NAMALWA (cell line): ENCODE results near the gene ITSN1.
"Not testable (repeated sequence)": the region's sequence is repeated elsewhere in the genome, so short reads cannot be mapped to it uniquely, and the experiment has no call there.

Experiments
- DNase-seq: peaks from one replicate; pipeline ENCODE4 v3.0.0-alpha.2; 2015; ENCODE audit warnings: low spot score

The ITSN1 gene

GRCh38 chr21:33841561-33841960, 199.3 kb downstream of the ITSN1 start:
- DNase-seq = no peak

DNA sequence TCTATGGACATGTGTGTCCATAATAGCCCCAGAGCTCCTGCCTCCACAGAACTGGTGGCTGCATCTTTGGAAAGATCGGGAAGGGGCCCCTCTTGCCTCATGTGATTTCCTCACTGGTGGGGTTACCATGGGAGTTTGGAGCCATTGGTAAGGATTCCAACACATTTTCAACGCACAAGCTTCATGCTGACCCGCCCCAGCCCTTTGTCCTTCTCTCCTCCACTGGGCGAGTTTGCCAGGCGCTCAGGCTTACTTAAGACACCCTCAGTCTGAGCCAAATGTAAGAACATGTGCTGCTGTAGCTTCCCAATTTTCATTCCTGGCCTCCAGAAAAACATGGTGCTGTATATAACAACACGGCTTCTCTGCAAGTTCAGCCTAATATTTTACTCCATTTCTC, 200.9 kb downstream of the ITSN1 start:
- DNase-seq = no peak

DNA sequence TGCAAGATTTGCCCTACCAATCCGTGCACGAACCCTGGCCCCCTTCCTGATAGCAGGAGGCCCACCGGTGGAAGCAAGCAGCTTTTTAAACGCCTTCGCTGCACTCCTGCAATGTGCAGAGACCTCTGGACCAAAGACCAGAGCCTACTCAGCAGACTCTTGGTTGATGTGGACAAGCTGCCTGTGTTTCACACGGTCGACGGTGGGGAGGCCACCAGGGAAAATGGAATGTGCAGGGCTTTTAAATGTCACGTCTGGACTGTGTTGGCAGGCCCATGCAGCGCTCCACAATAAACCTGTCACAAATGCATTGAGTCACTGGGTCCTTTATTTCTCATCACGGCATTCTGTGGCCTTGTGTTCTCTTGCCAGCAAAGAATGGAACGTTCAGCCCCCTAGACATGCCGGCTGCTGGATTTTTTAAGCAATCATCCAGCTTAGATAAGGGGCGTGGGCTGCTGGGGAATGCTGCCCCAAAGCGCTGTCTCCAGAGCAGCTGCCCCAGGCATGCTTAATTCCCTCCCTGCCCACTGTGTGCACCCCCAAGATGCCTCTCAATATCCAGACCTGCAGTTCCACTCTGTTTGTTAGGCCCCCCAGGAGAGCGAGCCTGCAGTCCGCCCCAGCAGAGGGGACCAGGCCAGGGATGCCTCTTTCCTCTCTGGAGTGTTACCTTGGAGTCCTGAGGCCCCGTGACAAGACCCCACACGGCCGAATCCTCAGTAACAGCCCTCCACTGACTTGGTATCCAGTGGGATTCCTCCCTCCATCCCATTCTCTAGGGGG, 202.0 kb downstream of the ITSN1 start:
- DNase-seq = no peak

GRCh38 chr21:33844890-33845205, 202.5 kb downstream of the ITSN1 start:
- no peak for DNase-seq

DNA sequence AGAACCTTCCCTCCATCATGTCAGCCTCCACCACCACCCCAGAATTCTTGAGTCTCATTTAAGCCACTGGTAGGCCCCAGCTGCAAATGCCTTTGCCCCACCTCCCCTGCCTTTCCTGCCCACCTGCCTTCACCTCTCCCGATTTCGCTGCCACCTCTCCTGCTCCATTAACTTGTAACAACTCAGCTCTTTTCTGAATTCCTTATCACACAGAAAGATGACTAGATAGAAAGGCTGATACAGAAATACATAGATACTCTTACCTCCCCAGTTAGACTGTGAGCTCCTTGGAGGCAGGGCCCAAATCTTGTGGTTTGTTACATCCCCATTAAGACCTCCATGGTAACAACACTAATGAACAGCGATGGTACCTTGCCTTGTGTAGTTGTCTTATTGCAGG, 203.8 kb downstream of the ITSN1 start:
- DNase-seq = no peak

- DNase-seq = no peak
Observed at GRCh38 chr21:33847588-33848248, 205.4 kb downstream of the ITSN1 start.

DNA sequence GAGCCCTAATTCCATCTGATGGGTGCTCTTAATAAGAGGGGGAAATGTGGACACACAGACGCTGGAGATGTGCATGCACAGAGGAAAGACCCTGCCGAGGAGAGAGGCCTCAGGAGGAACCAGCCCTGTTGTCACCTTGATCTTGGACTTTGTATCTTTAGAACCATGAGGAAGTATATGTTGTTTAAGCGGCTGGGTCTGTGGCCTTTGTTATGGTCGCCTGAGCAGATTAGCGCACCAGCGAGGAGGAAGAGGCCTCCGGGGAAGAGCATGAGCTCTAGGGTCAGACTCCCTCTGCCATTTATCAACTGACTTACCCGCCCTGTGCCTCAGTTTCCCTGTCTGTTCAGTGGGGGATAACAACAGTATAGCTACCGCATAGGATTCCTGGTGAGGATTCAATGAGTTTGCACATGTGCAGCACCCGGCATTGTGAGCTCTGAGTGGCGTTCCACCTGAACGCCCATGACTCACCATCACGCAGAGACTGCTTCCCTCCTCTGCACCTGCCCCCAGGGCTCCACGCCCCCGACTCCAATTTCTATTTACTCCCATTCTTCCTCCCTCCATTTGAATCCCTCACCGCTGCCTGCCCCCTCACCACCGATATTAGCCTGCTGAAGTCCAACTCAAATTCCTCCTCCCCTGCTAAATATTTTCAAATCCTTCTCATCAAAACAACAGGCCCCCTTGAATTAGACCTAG, 206.1 kb downstream of the ITSN1 start:
- peak; percentile 38 for DNase-seq

GRCh38 chr21:33849834-33850233, 207.5 kb downstream of the ITSN1 start:
- DNase-seq = no peak

- no peak for DNase-seq
Observed at GRCh38 chr21:33850401-33850800, 208.1 kb downstream of the ITSN1 start.

GRCh38 chr21:33850985-33851384, 208.7 kb downstream of the ITSN1 start:
- no peak for DNase-seq

- DNase-seq = no peak
Observed at GRCh38 chr21:33852485-33852884, 210.2 kb downstream of the ITSN1 start.

DNA sequence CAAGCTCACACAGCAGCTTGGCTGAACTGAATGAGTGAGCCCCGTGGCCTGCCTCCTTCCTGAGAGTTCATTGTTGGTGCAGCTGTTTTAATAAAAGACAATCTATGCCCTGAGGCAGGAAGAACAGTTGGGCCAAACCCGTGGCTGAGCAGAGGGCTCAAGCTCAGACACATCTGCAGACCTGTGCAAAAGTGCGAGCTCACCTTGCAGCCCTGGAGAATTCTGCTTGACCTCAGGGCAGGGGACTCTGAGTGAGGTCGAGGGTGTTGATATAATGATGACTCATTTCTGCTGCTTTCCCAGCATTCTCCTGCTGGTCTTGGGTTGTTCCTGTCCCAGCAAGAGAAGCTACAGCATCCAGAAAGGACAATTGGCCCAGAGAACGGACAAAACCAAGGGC, 212.3 kb downstream of the ITSN1 start:
- no peak for DNase-seq

DNA sequence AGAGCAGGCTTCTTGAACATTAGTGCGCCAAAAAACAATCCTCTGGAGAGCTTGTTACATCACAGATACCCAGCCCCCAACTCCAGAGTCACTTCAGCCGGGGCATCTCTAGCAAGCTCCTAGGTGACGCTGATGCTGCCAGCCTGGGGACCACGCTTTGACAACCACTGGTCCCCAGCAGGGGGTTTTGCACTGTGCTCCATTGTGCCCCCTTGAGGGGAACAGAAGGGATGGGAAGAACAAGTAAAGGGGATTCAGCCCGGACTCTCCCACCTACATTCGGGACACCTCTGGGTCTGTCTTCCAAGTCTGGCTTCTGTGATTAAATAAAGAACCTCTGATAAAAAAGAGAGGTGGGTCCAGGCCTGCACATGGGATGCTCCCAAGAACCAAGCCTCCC, 212.9 kb downstream of the ITSN1 start:
- DNase-seq = peak; percentile 36

DNA sequence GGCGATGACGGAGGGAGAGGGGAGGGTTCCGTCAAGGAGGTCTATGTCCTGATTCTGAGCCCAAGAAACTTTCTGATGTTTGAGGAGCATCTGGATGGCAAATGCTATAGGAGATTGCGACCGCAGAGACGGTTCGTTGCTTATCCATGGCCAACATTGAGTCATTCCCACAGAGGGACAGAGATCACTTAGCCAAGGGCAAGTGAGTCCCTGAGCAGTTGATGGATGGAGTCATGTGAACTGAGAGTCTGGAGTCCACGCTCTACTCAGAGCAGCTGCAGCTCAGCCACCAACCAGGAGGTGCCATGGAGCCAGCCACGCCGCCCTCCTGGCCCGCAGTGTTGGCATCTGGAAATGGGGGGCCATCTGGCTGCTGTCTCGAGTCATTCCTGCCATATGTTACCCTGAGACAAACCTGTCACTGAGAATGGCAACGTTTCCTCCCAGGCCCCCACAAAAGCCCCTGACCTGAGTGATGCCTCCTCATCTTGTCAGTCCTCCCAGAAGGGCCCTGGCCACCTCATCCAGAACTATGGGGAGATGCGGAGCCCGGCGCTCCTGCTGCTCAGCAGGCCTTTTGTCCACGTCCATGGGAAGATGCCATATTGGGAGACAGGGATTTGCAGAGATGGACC, 214.7 kb downstream of the ITSN1 start:
- DNase-seq = no peak

DNA sequence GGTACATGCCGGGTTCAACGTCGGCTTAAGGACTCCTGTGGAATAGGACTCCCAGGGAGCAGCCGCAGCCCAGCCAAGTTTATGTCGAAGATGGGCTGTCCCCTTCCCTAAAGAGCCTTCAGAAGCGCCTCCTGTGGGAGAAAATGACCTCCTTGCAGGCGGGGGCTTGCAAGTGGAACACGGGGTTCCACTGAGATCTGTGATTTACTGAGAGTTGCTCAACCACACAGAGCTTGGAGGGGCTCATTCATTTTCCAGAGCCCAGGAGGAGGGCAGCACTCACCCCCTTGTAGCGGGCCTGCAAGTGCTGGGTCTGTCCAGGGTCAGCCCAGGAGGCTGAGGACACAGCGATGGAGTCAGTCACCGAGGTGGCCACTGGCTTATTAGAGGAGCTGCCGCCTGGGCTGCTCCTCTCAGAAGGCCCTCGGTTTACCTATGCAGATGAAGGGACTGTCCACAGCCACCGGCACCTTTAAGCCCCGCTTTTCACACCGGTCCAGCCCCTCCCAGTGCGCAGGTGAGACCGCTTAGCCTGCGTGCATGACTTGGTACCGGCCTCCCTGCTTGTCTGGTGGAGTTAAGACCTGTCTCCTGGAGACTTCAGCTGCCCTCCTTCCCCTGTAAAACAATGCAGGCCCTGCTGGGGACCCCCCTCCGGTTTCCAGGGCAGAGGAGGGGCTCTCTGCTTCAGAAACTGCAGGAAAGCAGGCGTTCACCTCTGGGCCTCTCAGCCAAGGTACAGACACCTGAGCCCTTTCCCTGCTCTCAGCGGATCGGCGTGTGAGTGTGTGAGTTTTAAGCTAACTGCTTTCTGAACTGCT, 215.8 kb downstream of the ITSN1 start:
- DNase-seq = no peak

- DNase-seq = no peak
Observed at GRCh38 chr21:33858667-33859372, 216.5 kb downstream of the ITSN1 start.

GRCh38 chr21:33859373-33860102, 217.2 kb downstream of the ITSN1 start:
- DNase-seq = no peak

- no peak for DNase-seq
Observed at GRCh38 chr21:33860332-33860879, 218.1 kb downstream of the ITSN1 start.

DNA sequence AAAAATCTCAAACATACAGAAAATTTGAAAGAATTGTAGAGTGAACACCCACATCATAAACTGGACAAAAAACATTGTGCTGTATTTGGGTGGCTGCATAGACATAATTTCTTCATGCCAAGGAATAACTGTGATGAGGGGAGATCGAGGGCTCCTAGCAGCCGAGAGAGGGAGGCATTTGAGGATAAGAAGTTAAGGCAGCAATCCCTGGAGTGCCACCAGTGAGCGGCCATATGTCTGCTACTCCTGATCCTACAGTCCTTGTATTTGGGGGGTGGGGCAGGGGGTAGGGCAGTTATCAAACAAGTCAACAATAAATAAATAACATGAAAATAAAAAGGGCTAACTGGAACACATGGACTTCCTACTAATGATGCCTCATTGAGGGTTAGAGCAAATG, 218.8 kb downstream of the ITSN1 start:
- DNase-seq = no peak

DNA sequence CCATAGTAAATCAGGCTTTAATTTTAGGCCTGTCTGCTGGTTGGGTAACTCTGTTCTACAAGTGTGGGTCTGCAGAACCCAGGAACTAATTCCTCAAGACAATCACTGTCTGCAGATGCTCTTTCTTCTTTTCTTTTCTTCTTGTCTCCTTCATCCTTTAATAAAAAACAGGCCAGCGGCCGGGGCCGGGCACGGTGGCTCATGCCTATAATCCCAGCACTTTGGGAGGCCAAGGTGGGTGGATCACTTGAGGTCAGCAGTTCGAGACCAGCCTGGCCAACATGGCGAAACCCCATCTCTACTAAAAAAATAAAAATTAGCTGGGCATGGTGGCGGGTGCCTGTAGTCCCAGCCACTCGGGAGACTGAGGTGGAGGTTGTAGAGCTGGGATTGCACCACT, 220.9 kb downstream of the ITSN1 start:
- not testable (repeated sequence) for DNase-seq
